Occipital lobe (tissue), 2 donors: ENCODE results near the gene SLPI. TPM values are rescaled to one million over a fixed set of nuclear protein-coding genes. Genes with fewer than 3 reads are reported as not detected.

ENCODE experiments used
- DNase-seq: peaks from one replicate; lab custom pipeline; 2025; lab: John Stamatoyannopoulos, UW
- total RNA-seq: library from RNA; depleted of rRNA; stranded (reverse); fragments of >200 nt; gene quantifications from one replicate; pipeline ENCODE4 v1.2.3, GENCODE V29; 2014

The SLPI gene
- not detected for total RNA-seq

- no peak for DNase-seq
Observed at GRCh38 chr20:45254383-45255262, at the start of gene SLPI. TSS of gene SLPI (minus strand) at chr20:45254564. CDS start at chr20:45254543, 21 bp downstream.

GRCh38 chr20:45303586-45304463 is 49.5 kb upstream of the SLPI start:
- no peak for DNase-seq

GRCh38 chr20:45301824-45302271 is 47.5 kb upstream of the SLPI start:
- no peak for DNase-seq

GRCh38 chr20:45300961-45301360 is 46.6 kb upstream of the SLPI start:
- DNase-seq = no peak

- no peak for DNase-seq
Observed at GRCh38 chr20:45299786-45300185, 45.4 kb upstream of the SLPI start.

- no peak for DNase-seq
Observed at GRCh38 chr20:45297786-45298497, 43.6 kb upstream of the SLPI start.

- no peak for DNase-seq
Observed at GRCh38 chr20:45294659-45295058, 40.3 kb upstream of the SLPI start.

- no peak for DNase-seq
Observed at GRCh38 chr20:45294003-45294368, 39.6 kb upstream of the SLPI start.

- DNase-seq = peak; percentile 64
Observed at GRCh38 chr20:45293041-45294002, 39.0 kb upstream of the SLPI start.

- DNase-seq = no peak
Observed at GRCh38 chr20:45292343-45292742, 38.0 kb upstream of the SLPI start.

- DNase-seq = no peak
Observed at GRCh38 chr20:45291526-45291925, 37.2 kb upstream of the SLPI start.

- peak; percentile 62 for DNase-seq
Observed at GRCh38 chr20:45290677-45291355, 36.5 kb upstream of the SLPI start.

GRCh38 chr20:45289942-45290676 is 35.7 kb upstream of the SLPI start:
- no peak for DNase-seq

GRCh38 chr20:45288860-45289259 is 34.5 kb upstream of the SLPI start:
- no peak for DNase-seq

GRCh38 chr20:45288376-45288775 is 34.0 kb upstream of the SLPI start:
- DNase-seq = no peak

- DNase-seq = no peak
Observed at GRCh38 chr20:45283551-45284057, 29.2 kb upstream of the SLPI start.

- DNase-seq = no peak
Observed at GRCh38 chr20:45282700-45283550, 28.6 kb upstream of the SLPI start.

GRCh38 chr20:45279992-45280391 is 25.6 kb upstream of the SLPI start:
- no peak for DNase-seq
